Stimulated activated CD4-positive, alpha-beta T cell treated with anti-CD3 and anti-CD28 coated beads, Interleukin-15, amount 100 ng/mL, for 24 hours (primary cell): ENCODE data around the gene RHOV.

Experiments
- DNase-seq: peaks from one replicate; pipeline ENCODE4 v3.0.0-alpha.2; 2020

The RHOV gene

GRCh38 chr15:40902605-40903561, 28.8 kb upstream of the RHOV start:
- DNase-seq = no peak

GRCh38 chr15:40901053-40901443, 27.0 kb upstream of the RHOV start:
- DNase-seq = no peak

- DNase-seq = no peak
Measured at GRCh38 chr15:40900256-40901052, 26.4 kb upstream of the RHOV start.

- DNase-seq = no peak
Measured at GRCh38 chr15:40899536-40900207, 25.6 kb upstream of the RHOV start.

DNA sequence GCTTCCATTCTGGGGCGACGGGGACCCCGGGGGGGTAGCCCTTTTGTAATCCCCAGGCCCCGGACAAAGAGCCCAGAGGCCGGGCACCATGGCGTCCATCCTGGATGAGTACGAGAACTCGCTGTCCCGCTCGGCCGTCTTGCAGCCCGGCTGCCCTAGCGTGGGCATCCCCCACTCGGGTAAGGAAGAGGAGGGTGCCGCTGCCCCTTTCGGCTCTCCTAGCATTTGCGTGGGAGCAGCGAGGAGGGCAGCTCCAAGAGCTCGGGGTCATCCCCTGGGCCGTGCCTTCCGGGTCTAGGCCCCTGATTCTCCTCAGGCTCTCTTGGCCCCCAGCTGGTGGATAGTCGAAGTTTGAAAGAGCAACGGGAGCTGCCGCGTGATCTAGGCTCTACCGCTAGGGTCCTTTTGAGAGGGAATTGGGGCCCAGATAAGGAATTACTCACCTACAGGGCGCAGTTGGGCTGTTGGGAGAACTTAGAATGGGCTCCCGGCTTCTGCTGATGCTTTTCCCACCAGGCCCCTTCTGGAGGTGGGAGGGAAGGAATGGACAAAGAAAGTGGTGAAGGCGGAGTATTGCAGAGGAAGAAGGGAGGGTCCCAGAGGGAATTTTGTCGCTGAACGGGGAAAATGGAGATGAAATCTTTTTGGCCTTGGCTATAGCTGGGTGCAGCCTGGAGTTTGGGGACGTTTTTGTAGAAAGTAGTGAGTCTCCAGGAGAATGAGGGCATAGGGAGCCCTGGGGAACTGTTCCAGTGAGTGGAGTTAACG, 20.8 kb upstream of the RHOV start:
- DNase-seq = peak; percentile 74

DNA sequence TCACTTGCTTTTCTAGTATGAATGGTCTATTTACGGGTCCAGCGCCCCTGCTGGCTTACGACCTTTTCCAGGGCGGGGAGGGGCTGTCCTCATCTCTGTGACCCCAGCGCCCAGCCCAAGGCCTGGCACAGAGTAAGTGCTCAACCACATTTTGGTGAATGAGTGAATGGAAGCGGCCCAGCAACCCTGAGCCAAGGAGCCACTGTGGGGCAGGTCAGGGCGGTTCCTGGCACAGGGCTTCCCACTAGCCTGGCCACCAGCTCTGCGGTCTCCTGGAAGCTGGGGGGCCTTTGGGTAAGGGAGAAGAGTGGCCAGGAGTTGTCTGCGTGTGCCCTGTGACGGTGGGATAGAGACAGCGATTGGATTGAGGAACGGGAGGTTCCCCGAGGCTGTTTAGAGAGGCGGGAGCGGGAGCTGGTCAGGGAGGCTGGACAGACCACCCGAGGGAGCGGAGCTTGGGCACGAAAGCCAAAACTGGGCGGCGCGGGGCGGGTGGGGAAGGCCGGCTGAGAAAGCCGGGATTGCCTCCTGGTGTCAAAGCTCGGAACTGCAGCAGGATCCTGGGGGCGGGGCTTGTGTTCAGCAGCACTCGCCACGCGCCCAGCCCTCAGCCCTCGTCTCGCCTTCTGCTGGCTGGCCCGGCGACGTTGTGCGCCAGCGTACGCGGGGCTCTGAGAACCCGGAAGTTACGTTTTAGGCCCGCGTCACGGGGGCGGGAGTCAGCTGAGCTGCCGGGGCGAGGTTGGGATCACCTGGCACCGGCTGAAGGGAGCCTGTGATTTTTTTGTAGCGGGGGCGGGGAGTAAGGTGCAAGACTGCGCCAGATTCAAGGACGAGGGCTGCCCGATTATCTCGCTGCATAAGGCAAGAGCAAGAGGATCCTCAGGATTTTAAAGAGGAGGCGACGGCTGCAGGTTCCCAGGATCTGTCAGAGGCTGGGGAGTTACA, 20.0 kb upstream of the RHOV start, which contains the start of gene VPS18:
TSS of gene VPS18 (plus strand) at position 718 of the 948 bp plus-strand sequence. CDS start 319 bp downstream, outside the sequence.
- peak; percentile 99 for DNase-seq

DNA sequence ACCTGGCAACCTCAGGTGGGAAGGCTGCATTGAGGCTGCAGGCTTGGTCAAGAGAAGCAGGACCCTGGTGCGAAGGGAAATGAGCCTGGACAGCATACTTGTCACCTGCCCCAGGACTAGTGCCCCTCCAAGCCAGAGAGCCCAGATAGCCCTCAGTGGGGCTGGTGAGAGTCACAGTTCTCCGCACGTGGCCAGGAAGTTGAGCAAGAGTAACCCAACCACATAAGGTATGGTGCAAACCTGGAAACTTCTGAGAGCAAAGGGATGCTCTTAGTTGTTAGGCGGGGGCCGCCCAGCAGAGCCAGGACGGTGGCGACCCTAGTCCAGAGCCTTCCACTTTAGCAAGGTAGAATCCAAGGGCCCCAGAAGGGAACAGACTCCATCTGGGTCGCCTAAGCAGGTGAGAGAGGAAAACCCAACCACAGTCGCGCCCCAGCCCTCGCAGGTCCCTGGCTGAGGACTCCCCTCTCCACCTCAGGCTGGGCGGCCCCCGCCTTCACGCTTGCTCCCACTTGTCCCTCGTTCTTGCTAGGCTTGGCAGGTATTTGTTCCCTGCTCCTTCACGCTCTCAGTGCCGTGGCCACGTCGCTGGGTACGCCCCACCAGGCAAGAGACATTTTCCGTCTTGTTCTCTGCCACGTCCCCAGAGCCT, 19.1 kb upstream of the RHOV start:
- no peak for DNase-seq

DNA sequence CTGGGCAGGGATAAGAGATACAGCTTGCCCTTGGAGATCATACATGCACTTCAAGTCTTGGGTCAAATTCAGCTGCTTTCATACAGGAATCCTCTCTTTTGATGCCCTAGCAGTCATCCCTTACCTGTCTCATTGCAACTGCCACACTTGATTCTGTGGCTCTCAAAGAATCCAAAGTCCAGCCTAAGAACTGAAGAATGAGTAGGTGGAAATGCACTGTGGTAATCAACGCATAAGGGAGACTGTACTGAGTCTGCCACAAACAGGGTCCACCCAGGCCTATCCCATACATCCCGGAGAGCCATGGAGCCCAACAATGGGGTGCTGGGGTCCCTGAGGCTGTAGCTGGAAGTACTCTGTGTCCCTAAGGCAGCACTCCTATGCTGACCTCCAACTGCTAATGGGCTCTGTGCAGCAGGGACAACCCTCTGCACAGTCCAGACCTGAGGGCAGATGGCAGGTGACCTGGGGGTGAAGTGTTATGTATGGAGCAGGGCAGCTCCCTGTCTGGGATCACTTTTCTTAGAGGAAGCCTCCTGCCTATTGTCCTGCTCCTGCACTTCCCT, 18.5 kb upstream of the RHOV start:
- DNase-seq = no peak

- DNase-seq = peak; percentile 39
Measured at GRCh38 chr15:40891810-40892446, 17.9 kb upstream of the RHOV start.

DNA sequence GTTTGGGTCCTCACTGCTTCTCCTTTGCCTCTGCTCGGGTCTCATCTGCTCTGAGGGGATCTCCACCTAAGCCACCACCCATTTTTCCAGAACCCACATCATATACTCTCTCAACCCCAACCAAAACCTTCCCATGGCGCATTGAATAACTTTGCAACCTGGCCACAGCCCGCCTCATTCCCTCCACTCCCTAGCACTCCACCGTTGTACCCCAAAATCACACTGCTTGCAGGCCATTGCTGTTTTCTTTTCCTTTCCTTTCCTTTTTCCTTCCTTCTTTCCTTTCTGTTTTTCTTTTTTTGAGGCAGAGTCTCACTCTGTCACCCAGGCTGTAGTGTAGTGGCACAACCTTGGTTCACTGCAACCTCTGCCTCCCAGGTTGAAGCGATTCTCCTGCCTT, 17.1 kb upstream of the RHOV start:
- DNase-seq = no peak

GRCh38 chr15:40889112-40889511, 15.1 kb upstream of the RHOV start:
- no peak for DNase-seq

GRCh38 chr15:40886586-40886985, 12.6 kb upstream of the RHOV start:
- no peak for DNase-seq

- no peak for DNase-seq
Measured at GRCh38 chr15:40881351-40881750, 7.3 kb upstream of the RHOV start.

GRCh38 chr15:40879609-40880008, 5.6 kb upstream of the RHOV start:
- DNase-seq = no peak

DNA sequence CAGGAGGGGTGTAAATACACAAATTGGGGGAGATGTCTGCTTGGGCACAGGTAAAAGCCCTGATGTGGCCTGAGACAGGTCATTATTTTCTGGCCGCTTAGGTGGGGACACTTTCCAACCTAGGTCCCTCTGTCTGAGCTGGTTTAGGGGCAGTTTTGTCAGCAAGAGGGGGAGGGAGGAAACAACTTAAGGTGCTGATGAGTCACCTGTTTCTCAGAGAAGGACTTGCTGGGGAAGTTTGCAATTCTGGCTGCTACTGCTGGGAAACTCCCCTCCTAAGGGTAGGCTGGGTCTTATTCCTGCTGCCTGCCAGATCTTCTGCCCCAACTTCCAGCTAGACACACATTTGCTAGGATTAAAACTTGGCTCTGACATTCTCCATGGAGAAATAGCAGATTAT, 4.8 kb upstream of the RHOV start:
- DNase-seq = peak; percentile 40

DNA sequence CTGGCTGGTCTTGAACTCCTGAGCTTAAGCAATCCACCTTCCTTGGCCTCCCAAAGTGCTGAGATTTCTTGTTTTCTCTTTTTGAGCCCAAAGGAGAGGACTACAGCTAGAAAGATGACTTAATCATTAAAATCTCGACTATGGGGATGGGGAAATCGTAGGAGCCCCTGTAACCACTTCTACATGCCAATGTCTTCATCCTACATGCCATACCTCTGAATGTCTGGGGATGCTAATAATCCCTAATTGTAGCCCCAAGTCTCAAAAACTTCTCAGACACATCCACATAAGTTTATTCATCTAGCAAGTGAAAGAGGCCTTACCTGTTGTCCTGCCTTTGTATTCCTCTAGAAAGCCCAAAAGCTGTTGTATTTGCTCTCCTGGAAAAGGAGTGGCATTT, 3.7 kb upstream of the RHOV start:
- no peak for DNase-seq

DNA sequence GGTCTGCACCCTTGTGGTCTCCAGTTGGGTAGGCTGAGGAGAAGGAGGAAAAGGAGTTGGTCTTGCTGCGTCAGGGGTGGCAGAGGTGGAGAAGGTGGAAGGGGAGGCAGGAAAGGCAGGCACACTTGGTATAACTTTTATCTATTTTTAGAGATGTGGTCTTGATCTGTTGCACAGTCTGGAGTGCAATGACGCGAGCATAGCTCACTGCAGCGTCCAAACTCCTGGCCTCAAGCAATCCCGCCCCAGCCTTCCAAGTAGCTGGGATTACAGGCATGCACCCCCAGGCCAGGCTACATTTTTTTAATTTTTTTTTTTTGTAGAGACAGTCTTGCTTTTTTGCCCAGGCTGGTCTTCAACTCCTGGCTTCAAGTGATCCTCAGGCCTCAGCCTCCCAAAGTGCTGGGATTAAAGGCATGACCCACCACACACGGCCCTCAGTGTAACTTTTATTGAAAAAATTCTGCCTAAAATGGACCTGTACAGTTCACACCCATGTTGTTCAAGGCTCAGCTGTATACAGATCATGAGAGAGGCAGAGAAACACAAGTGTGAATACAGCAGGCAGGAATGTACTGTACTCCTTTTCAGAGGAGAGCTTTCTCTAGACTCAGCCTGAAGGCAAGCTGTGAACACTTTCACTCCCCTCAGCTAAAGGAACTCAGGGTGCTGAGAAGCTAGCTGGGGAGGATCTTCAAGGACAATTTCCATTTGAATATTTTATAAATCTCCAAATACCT, 2.1 kb upstream of the RHOV start:
- no peak for DNase-seq

- DNase-seq = no peak
Measured at GRCh38 chr15:40872791-40873693, 992 bp downstream of the RHOV start.
